ENCODE data around the gene SHKBP1. TPM values are rescaled to one million over a fixed set of nuclear protein-coding genes. Genes with fewer than 3 reads are reported as not detected.

SHKBP1 gene
- total RNA-seq, 1 donor from 2014 or later, result 170 TPM

GRCh38 chr19:40604171-40604646 lies 27.5 kb downstream of the SHKBP1 start:
- Mint-ChIP-seq H3K4me3 (ENCODE audit: unreplicated experiment) (peak overlapping the region; percentile 82), H3K9me3 (ENCODE audit: unreplicated experiment) (peaks cover 5% of the 10 kb centered on the region), H3K36me3 (ENCODE audit: unreplicated experiment) (peaks cover 5% of the 10 kb centered on the region), H3K27ac (ENCODE audit: unreplicated experiment) (no peak overlapping the region), H3K27me3 (ENCODE audit: unreplicated experiment) (peaks cover 29% of the 10 kb centered on the region), H3K4me1 (ENCODE audit: low read depth, unreplicated experiment) (peaks cover 14% of the 10 kb centered on the region)
- TF ChIP-seq CTCF (IDR thresholded peaks at IDR 0.05; ENCODE audit: partially characterized antibody, unreplicated experiment), result no peak
- no peak for DNase-seq

GRCh38 chr19:40604647-40605215 lies 28.1 kb downstream of the SHKBP1 start:
- no peak overlapping the region for H3K27ac Mint-ChIP-seq (ENCODE audit: unreplicated experiment)
- no peak for TF ChIP-seq CTCF (IDR thresholded peaks at IDR 0.05; ENCODE audit: partially characterized antibody, unreplicated experiment)
- peaks cover 12% of the 10 kb centered on the region for H3K4me1 Mint-ChIP-seq (ENCODE audit: low read depth, unreplicated experiment)
- peaks cover 5% of the 10 kb centered on the region for H3K9me3 Mint-ChIP-seq (ENCODE audit: unreplicated experiment)
- no peak for DNase-seq
- peaks cover 6% of the 10 kb centered on the region for H3K36me3 Mint-ChIP-seq (ENCODE audit: unreplicated experiment)
- H3K27me3 Mint-ChIP-seq (ENCODE audit: unreplicated experiment), result peaks cover 29% of the 10 kb centered on the region
- H3K4me3 Mint-ChIP-seq (ENCODE audit: unreplicated experiment), result peak overlapping the region; percentile 82

- H3K27me3 Mint-ChIP-seq (ENCODE audit: unreplicated experiment), result peaks cover 29% of the 10 kb centered on the region
- H3K9me3 Mint-ChIP-seq (ENCODE audit: unreplicated experiment), result peaks cover 5% of the 10 kb centered on the region
- peak overlapping the region; percentile 87 for H3K4me3 Mint-ChIP-seq (ENCODE audit: unreplicated experiment)
- peaks cover 6% of the 10 kb centered on the region for H3K36me3 Mint-ChIP-seq (ENCODE audit: unreplicated experiment)
- peak; percentile 60 for DNase-seq
- TF ChIP-seq CTCF (IDR thresholded peaks at IDR 0.05; ENCODE audit: partially characterized antibody, unreplicated experiment), result peak; percentile 17
- H3K4me1 Mint-ChIP-seq (ENCODE audit: low read depth, unreplicated experiment), result peaks cover 11% of the 10 kb centered on the region
- H3K27ac Mint-ChIP-seq (ENCODE audit: unreplicated experiment), result peak overlapping the region; percentile 28
Observed at GRCh38 chr19:40605216-40605971, 28.7 kb downstream of the SHKBP1 start.

GRCh38 chr19:40607311-40608239 lies 30.9 kb downstream of the SHKBP1 start:
- H3K4me3 Mint-ChIP-seq (ENCODE audit: unreplicated experiment), result peak overlapping the region; percentile 22
- no peak for TF ChIP-seq CTCF (IDR thresholded peaks at IDR 0.05; ENCODE audit: partially characterized antibody, unreplicated experiment)

More at GRCh38 chr19:40607311-40608239, 30.9 kb downstream of the SHKBP1 start:
- DNase-seq, result no peak
- Mint-ChIP-seq H3K27ac (ENCODE audit: unreplicated experiment) (no peak overlapping the region), H3K9me3 (ENCODE audit: unreplicated experiment) (peaks cover 12% of the 10 kb centered on the region), H3K4me1 (ENCODE audit: low read depth, unreplicated experiment) (peaks cover 11% of the 10 kb centered on the region), H3K36me3 (ENCODE audit: unreplicated experiment) (peaks cover 6% of the 10 kb centered on the region), H3K27me3 (ENCODE audit: unreplicated experiment) (peaks cover 33% of the 10 kb centered on the region)

Data from glutamatergic neuron (in vitro differentiated cells).